Measurements from ENCODE around the gene METTL9.
A peak's percentile ranks its signal among the peaks of the same experiment; 100 is the strongest.
"Not testable (repeated sequence)": the region's sequence is repeated elsewhere in the genome, so short reads cannot be mapped to it uniquely, and the experiment has no call there.

Gene METTL9

DNA sequence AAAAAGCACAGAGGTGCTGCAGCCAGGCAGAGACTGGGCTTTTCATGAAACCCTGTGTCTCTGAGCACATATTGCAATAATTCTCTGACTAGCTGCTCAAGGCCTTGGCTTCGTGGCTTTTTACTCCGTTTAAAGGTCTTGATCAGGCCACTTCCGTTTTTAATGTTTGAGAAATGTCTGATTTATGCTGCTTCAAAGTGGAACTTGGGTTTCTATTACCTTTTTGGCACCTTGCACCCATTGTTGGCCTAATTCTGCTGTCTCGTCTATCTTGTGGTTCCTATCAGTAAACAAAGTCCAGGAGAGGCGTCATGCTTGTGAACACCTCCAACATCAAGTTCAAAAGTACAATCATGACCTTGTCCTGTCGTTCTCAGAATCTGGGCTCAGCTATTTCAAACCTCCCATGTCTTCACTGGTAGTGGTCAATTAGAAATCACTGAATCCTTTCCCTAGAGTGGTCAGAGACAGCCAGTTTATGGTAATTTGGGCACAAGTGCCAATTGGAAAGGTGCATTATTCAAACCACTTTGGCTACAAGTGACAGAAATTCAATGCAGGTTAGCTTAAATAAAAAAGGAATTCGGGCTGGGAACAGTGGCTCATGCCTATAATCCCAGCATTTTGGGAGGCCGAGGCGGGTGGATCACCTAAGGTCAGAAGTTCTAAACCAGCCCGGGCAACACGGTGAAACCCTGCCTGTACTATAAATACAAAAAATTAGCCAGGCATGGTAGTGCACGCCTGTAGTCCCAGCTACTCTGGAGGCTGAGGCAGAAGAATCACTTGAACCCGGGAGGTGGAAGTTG lies 33.3 kb upstream of the METTL9 start:
- no peaks in the 10 kb centered on the region for H3K4me1 ChIP-seq (ENCODE audit: insufficient read depth, low read length, poor library complexity, severe bottlenecking)
- no peak for TF ChIP-seq CTCF (conservative IDR thresholded peaks at IDR 0.05; ENCODE audit: low read length)
- no peak for TF ChIP-seq EZH2phosphoT487 (IDR thresholded peaks at IDR 0.05; ENCODE audit: borderline replicate concordance)
- H3K36me3 ChIP-seq (ENCODE audit: insufficient read depth, low read length) = no peaks in the 10 kb centered on the region
- 0 out of 2 replicates have a peak overlapping the region, but pooled peaks have one; percentile 8 for H2AFZ ChIP-seq (ENCODE audit: low read length)
- no peaks in the 10 kb centered on the region for H3F3A ChIP-seq (ENCODE audit: low read depth)
- H3K9me3 ChIP-seq (ENCODE audit: insufficient read depth, low read depth, low read length) = no peaks in the 10 kb centered on the region
- H3K9me2 ChIP-seq (replicated peaks; ENCODE audit: low read depth, low read length) = no peaks in the 10 kb centered on the region
- no peak overlapping the region for H3K4me3 ChIP-seq (ENCODE audit: low read length, poor library complexity, severe bottlenecking)
- no peak overlapping the region for H3K9ac ChIP-seq (ENCODE audit: low read depth, low read length, poor library complexity, severe bottlenecking)
- no peak overlapping the region for H3K4me2 ChIP-seq (ENCODE audit: low read depth, low read length, poor library complexity, severe bottlenecking)
- H4K20me1 ChIP-seq (ENCODE audit: insufficient read depth, low read length, poor library complexity, severe bottlenecking) = no peaks in the 10 kb centered on the region
- no peaks in the 10 kb centered on the region for H3K79me2 ChIP-seq (ENCODE audit: insufficient read depth, low read length)
- no peaks in the 10 kb centered on the region for H3K27me3 ChIP-seq (ENCODE audit: insufficient read depth, low read length, poor library complexity, severe bottlenecking)

- no peaks in the 10 kb centered on the region for H3K9me2 ChIP-seq (replicated peaks; ENCODE audit: low read depth, low read length)
- no peak for TF ChIP-seq EZH2phosphoT487 (IDR thresholded peaks at IDR 0.05; ENCODE audit: borderline replicate concordance)
- no peak for TF ChIP-seq CTCF (conservative IDR thresholded peaks at IDR 0.05; ENCODE audit: low read length)
- H3K4me1 ChIP-seq (ENCODE audit: insufficient read depth, low read length, poor library complexity, severe bottlenecking) = no peaks in the 10 kb centered on the region
Observed at GRCh38 chr16:21566891-21567414, 32.4 kb upstream of the METTL9 start.

DNA sequence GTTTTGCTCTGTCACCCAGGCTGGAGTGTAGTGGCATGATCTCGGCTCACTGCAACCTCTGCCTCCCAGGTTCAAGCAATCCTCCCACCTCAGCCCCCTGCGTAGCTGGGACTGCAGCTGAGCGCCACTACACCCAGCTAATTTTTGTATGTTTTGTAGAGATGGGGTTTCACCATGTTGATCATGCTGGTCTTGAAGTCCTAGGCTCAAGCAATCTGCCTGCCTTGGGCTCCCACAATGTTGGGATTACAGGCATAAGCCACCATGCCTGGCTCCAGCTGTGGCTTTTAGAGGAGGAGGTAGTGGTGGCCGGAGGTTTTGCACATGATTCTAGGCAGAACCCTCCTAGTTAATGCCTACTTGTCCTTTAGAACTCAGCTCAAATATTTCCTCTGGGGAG lies 31.9 kb upstream of the METTL9 start:
- H3K4me1 ChIP-seq (ENCODE audit: insufficient read depth, low read length, poor library complexity, severe bottlenecking); H3K9me3 ChIP-seq (ENCODE audit: insufficient read depth, low read depth, low read length); H4K20me1 ChIP-seq (ENCODE audit: insufficient read depth, low read length, poor library complexity, severe bottlenecking); H3K79me2 ChIP-seq (ENCODE audit: insufficient read depth, low read length); H3F3A ChIP-seq (ENCODE audit: low read depth); H3K27me3 ChIP-seq (ENCODE audit: insufficient read depth, low read length, poor library complexity, severe bottlenecking); H3K4me3 ChIP-seq (ENCODE audit: low read length, poor library complexity, severe bottlenecking); H2AFZ ChIP-seq (ENCODE audit: low read length); H3K4me2 ChIP-seq (ENCODE audit: low read depth, low read length, poor library complexity, severe bottlenecking); H3K36me3 ChIP-seq (ENCODE audit: insufficient read depth, low read length); H3K9ac ChIP-seq (ENCODE audit: low read depth, low read length, poor library complexity, severe bottlenecking); H3K9me2 ChIP-seq (replicated peaks; ENCODE audit: low read depth, low read length): not testable (repeated sequence)

More at GRCh38 chr16:21566891-21567414, 32.4 kb upstream of the METTL9 start:
- Histone ChIP-seq H3K4me2 (ENCODE audit: low read depth, low read length, poor library complexity, severe bottlenecking) (no peak overlapping the region), H4K20me1 (ENCODE audit: insufficient read depth, low read length, poor library complexity, severe bottlenecking) (no peaks in the 10 kb centered on the region), H3K36me3 (ENCODE audit: insufficient read depth, low read length) (no peaks in the 10 kb centered on the region), H3K4me3 (ENCODE audit: low read length, poor library complexity, severe bottlenecking) (no peak overlapping the region), H3F3A (ENCODE audit: low read depth) (no peaks in the 10 kb centered on the region), H3K9me3 (ENCODE audit: insufficient read depth, low read depth, low read length) (no peaks in the 10 kb centered on the region), H2AFZ (ENCODE audit: low read length) (no peak overlapping the region), H3K9ac (ENCODE audit: low read depth, low read length, poor library complexity, severe bottlenecking) (no peak overlapping the region), H3K27me3 (ENCODE audit: insufficient read depth, low read length, poor library complexity, severe bottlenecking) (no peaks in the 10 kb centered on the region), H3K79me2 (ENCODE audit: insufficient read depth, low read length) (no peaks in the 10 kb centered on the region)

Data from Loucy (cell line).